Aorta (tissue), 5 donors: ENCODE results near the gene PIAS2. TPM values are rescaled to one million over a fixed set of nuclear protein-coding genes. Genes with fewer than 3 reads are reported as not detected.

ENCODE experiments used
- ATAC-seq: fragments of 200-7000 bp; cut with Tn5 transposase; one replicate; pipeline ENCODE4 v1.9.1; 2022; ENCODE audit warnings: moderate library complexity; ENCODE audit not compliant: low FRiP score
- DNase-seq, 2 donors: peaks; one replicate each; pipeline ENCODE4 v3.0.0-alpha.2; 2020
- H3K27ac ChIP-seq, 2 donors: one replicate each; pipeline ENCODE4 v1.5.1; 2013; ENCODE audit warnings: low read length in 2 of 2, mild to moderate bottlenecking in 2 of 2, moderate library complexity in 2 of 2, control low read depth in 1 of 2, inconsistent platforms in 1 of 2, low read depth in 1 of 2
- H3K27me3 ChIP-seq, 2 donors: one replicate each; pipeline ENCODE4 v1.6.1; 2013; ENCODE audit warnings: control low read depth in 1 of 2, low read length in 1 of 2, mild to moderate bottlenecking in 1 of 2, moderate library complexity in 1 of 2; ENCODE audit not compliant: insufficient read depth in 2 of 2, control insufficient read depth in 1 of 2
- H3K36me3 ChIP-seq, 2 donors: one replicate each; pipeline ENCODE4 v1.6.1; 2013; ENCODE audit warnings: control low read depth in 1 of 2, low read length in 1 of 2, mild to moderate bottlenecking in 1 of 2; ENCODE audit not compliant: insufficient read depth in 2 of 2, control insufficient read depth in 1 of 2
- H3K4me1 ChIP-seq, 2 donors: one replicate each; pipeline ENCODE4 v1.6.1; 2013; ENCODE audit warnings: low read length in 2 of 2, control low read depth in 1 of 2, mild to moderate bottlenecking in 1 of 2, moderate library complexity in 1 of 2; ENCODE audit not compliant: insufficient read depth in 2 of 2, control insufficient read depth in 1 of 2
- H3K4me3 ChIP-seq, 2 donors: one replicate each; pipeline ENCODE4 v1.5.1; 2013; ENCODE audit warnings: low read length in 2 of 2, control low read depth in 1 of 2, mild to moderate bottlenecking in 1 of 2
- H3K9me3 ChIP-seq: one replicate; pipeline ENCODE4 v1.6.1; 2013; ENCODE audit warnings: mild to moderate bottlenecking, low read length; ENCODE audit not compliant: control insufficient read depth
- WGBS, 2 donors: extraction: QIAGEN DNeasy Blood & Tissue Kit; methylation state at CpG; one replicate each; pipeline ENCODE4 v1.1.7; 2013; 5-methylcytosine and 5-hydroxymethylcytosine counted together
- intact Hi-C, 2 donors: fragments of 100-400 bp; cut with DNase I; formaldehyde crosslinking; loops; one replicate each; pipeline versions ENCODE4 v1.14.2 to v1.15.0; 2022
- polyA plus RNA-seq, 2 donors: library from polyadenylated mRNA; stranded (reverse); fragments of 200-250 nt; gene quantifications; one replicate each; pipeline ENCODE4 v1.2.3, GENCODE V29; 2013
- total RNA-seq, 2 donors: library from RNA; stranded (reverse); fragmentation: NEBNext Ultra II Directional; extraction: Animal tissue kit (Norgen Biotek cat#: 25700); gene quantifications; one replicate each; pipeline ENCODE4 v1.2.1, GENCODE V29; 2021
- donor health status: healthy with polysubstance abuse.
- donor health status: Bipolar disorder and iron deficiency.
- donor health status: DM: no; HTN: no; CAD: no.
- donor health status: DM: no; HTN: no; CAD: no.
- donor health status: DM: yes; HTN: yes; CAD: no.

Gene PIAS2
- total and polyA plus RNA-seq, 4 donors, result 5.0 to 45.5 (median 24.9) TPM

GRCh38 chr18:46770708-46771107 is 146.6 kb downstream of the PIAS2 start:
- Histone ChIP-seq H3K4me3 (no peak overlapping the region), H3K36me3 (no peaks in the 10 kb centered on the region), H3K9me3 (peaks cover 2% of the 10 kb centered on the region), H3K27ac (no peak overlapping the region), H3K27me3 (no peaks in the 10 kb centered on the region), H3K4me1 (no peaks in the 10 kb centered on the region)
- ATAC-seq, result no peak
- WGBS, 2 donors, result 75 to 78% methylated on average over 2 of the region's 2 CpGs
- DNase-seq, result no peak
- intact Hi-C loops, result no loop called here

DNA sequence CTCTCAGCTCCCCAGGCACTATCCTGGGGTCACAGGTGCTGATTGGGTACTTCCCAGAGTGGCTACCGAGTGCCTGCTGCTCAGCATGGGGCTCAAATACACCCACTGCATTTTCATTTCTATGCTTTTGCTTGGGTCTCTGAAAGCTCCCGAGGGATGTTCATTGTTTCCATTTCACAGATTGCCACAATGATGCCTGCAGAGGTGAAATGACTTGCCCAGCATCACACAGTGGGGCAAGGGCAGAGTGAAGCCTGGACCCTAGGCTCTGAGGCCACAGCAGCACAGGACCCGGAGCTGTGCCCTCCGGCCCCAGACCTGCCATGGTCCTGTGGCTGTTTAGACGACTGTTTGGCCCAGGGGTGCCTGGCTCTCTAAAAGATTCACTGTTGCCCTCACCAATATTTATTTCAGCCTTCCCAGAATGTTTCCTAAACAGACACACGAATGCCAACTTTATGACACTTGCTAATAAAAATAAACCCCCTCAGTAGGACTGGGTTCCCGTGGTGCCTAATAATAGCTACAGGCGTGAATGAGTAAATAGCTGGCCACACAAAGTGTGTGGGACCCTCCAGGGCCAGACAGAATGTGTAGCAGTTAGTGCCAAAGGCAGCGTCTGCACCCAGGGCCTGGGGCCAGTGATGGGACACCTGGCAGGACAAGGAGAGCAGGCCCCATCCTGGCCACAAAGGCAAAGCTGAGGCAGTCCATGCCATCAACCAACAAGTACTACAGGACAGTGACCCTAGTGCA is 149.0 kb downstream of the PIAS2 start:
- H3K4me3 ChIP-seq, result no peak overlapping the region
- H3K27ac ChIP-seq, result no peak overlapping the region
- H3K9me3 ChIP-seq, result peaks cover 2% of the 10 kb centered on the region
- H3K4me1 ChIP-seq, result no peaks in the 10 kb centered on the region
- no peaks in the 10 kb centered on the region for H3K27me3 ChIP-seq
- intact Hi-C loops, result no loop called here
- WGBS, 2 donors, result 39 to 48% methylated on average over 9 of the region's 9 CpGs
- ATAC-seq (no peak), DNase-seq (no peak)
- no peaks in the 10 kb centered on the region for H3K36me3 ChIP-seq

- Histone ChIP-seq H3K4me3 (no peak overlapping the region), H3K9me3 (peaks cover 2% of the 10 kb centered on the region), H3K27ac (no peak overlapping the region), H3K4me1 (no peaks in the 10 kb centered on the region), H3K27me3 (no peaks in the 10 kb centered on the region), H3K36me3 (no peaks in the 10 kb centered on the region)
- intact Hi-C loops, result no loop called here
- ATAC-seq (no peak), DNase-seq (no peak)
Measured at GRCh38 chr18:46767217-46767616, 150.1 kb downstream of the PIAS2 start.

DNA sequence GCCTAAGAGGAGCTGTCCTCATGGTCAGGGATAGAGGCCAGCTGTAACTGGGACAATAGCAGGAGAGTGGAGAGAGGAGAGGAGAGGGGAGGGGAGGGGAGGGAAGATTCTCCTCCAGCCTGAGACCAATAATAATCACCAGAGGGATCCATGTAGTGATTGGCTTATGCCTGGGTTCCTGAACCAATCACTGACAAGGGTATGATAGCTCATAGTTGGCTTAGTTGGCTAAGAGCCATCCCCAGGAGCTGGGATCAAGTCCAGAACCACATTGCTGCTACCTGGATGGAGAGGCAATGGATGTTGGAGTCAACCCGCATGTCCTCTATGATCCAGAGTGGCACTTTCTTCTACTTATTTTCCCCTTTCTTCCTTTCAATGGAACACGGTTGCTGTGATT is 152.7 kb downstream of the PIAS2 start:
- no peak for ATAC-seq
- intact Hi-C loops, result no loop called here
- no peak overlapping the region for H3K4me3 ChIP-seq
- no peaks in the 10 kb centered on the region for H3K4me1 ChIP-seq
- H3K9me3 ChIP-seq, result no peaks in the 10 kb centered on the region
- WGBS, 2 donors, result 71 to 82% methylated on average over 2 of the region's 2 CpGs
- DNase-seq, result no peak
- no peak overlapping the region for H3K27ac ChIP-seq
- no peaks in the 10 kb centered on the region for H3K36me3 ChIP-seq
- H3K27me3 ChIP-seq, result no peaks in the 10 kb centered on the region

GRCh38 chr18:46761059-46761769 is 156.1 kb downstream of the PIAS2 start:
- H3K9me3 ChIP-seq, result no peaks in the 10 kb centered on the region
- ATAC-seq, result no peak
- WGBS, 2 donors, result 52 to 55% methylated on average over 2 of the region's 2 CpGs
- DNase-seq, result no peak
- intact Hi-C loops, result no loop called here
- H3K4me1 ChIP-seq, result no peaks in the 10 kb centered on the region
- no peak overlapping the region for H3K4me3 ChIP-seq
- no peaks in the 10 kb centered on the region for H3K36me3 ChIP-seq
- H3K27me3 ChIP-seq, result no peaks in the 10 kb centered on the region
- H3K27ac ChIP-seq, result no peak overlapping the region

- H3K27me3 ChIP-seq, result no peaks in the 10 kb centered on the region
- no peak overlapping the region for H3K4me3 ChIP-seq
- H3K36me3 ChIP-seq, result no peaks in the 10 kb centered on the region
- no peaks in the 10 kb centered on the region for H3K9me3 ChIP-seq
- no peak overlapping the region for H3K27ac ChIP-seq
- no peaks in the 10 kb centered on the region for H3K4me1 ChIP-seq
- DNase-seq, result no peak
- ATAC-seq, result no peak
- intact Hi-C loops, result no loop called here
- 45 to 53% methylated on average over 6 of the region's 6 CpGs for WGBS, 2 donors
Measured at GRCh38 chr18:46759890-46760289, 157.4 kb downstream of the PIAS2 start.

DNA sequence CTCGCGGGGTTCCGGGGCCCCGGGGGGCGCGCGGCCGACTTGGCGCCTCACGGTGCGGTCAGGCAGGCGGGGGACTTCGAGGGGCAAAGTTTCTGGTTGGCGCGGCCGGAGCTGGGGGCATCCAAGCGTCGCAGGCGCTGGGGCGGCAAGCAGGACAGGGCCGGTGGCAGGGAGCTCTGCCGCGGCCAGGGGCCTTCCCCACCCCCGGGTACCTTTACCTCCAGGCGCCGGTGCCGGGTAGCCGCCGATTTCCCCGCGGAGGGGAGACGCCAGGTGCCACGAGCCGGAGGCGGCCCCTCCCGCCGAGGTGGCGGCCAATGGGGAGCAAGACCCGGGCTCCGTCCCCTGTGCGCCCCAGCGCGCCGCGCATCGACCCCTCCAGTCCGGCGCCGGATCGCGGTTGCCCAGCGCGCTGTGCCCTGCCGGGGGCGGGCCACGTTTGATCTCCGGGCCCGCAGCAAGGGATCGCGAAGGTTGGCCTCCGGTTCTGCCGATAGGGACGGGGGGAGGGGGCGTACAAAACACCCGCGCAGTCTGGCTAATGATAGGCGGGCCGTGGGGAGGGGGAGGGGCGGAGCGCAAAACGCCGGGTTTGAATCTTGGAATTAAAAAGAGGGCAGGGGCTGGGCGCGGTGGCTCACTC is 160.6 kb downstream of the PIAS2 start, which contains the start of gene ST8SIA5:
TSS of gene ST8SIA5 (minus strand) at position 495 of the 643 bp plus-strand sequence. CDS start 545 bp downstream, outside the sequence.
- 1% methylated on average over 71 to 74 of the region's 74 CpGs for WGBS, 2 donors
- Histone ChIP-seq H3K4me3 (peak within 1 kb of the TSS in 1 of 2 donors; percentile 18), H3K9me3 (no peaks in the 10 kb centered on the region), H3K27ac (no peak within 1 kb of the TSS), H3K27me3 (no peaks in the 10 kb centered on the region), H3K36me3 (no peaks in the 10 kb centered on the region), H3K4me1 (no peaks in the 10 kb centered on the region)
- ATAC-seq, result no peak
- intact Hi-C loops, result no loop called here
- DNase-seq, result no peak

DNA sequence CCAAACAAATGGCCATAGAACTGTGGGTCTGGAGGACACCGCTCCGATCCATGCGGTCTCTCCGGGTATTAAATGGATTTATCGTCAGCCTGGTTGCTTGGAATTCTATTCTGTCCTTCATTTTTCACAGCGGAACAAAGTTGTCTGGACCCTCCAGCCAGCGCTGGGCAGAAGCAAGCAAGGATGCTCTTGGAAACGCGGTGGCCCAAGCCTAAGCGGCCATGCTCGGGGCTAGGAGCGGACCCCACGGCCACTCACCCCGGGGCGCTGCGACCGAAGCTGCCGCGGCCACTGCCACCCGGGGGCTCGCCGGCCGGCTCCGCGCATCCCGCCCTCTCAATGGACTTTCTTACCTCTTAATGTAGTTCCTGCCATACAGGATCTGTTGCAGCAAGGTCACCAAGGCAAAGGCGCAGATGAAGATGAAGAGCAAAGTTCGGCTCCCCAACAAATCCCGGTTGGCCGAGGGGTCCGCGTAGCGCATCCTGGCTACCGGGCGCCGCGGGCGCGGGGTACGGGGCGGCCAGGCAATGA is 161.2 kb downstream of the PIAS2 start:
- DNase-seq, result no peak
- 3% methylated on average over 41 of the region's 41 CpGs for WGBS, 2 donors
- Histone ChIP-seq H3K27ac (no peak overlapping the region), H3K27me3 (no peaks in the 10 kb centered on the region), H3K4me3 (peak overlapping the region in 1 of 2 donors; percentile 18), H3K36me3 (no peaks in the 10 kb centered on the region), H3K4me1 (no peaks in the 10 kb centered on the region), H3K9me3 (no peaks in the 10 kb centered on the region)
- no peak for ATAC-seq
- intact Hi-C loops, result no loop called here
